Stimulated activated effector memory CD8-positive, alpha-beta T cell treated with anti-CD3 and anti-CD28 coated beads, Interleukin-12 subunit alpha, Interleukin-12 subunit beta, amount 100 ng/mL, for 72 hours (primary cell): ENCODE results near the gene TMEM135.
"Not testable (repeated sequence)": the region's sequence is repeated elsewhere in the genome, so short reads cannot be mapped to it uniquely, and the experiment has no call there.

ENCODE experiments used
- ATAC-seq: fragments of 150-1000 bp; cut with Tn5 transposase; 2 replicates; pipeline ENCODE4 v1.10.0; 2021
- DNase-seq, 2 donors: peaks; one replicate each; pipeline ENCODE4 v3.0.0; 2021 to 2022; ENCODE audit warnings: low spot score in 2 of 2
- H3K27ac Mint-ChIP-seq: one replicate; pipeline ENCODE4 v1.8.0; 2022; ENCODE audit warnings: mild to moderate bottlenecking, mixed read lengths
- H3K36me3 Mint-ChIP-seq: one replicate; pipeline ENCODE4 v1.8.0; 2022; ENCODE audit warnings: mild to moderate bottlenecking, mixed read lengths
- H3K4me1 Mint-ChIP-seq: one replicate; pipeline ENCODE4 v1.8.0; 2022; ENCODE audit warnings: mixed read lengths
- H3K4me3 Mint-ChIP-seq: one replicate; pipeline ENCODE4 v1.8.0; 2022; ENCODE audit warnings: mild to moderate bottlenecking, mixed read lengths
- H3K9me3 Mint-ChIP-seq: one replicate; pipeline ENCODE4 v1.8.0; 2022; ENCODE audit warnings: mixed read lengths

TMEM135 gene

GRCh38 chr11:87256694-87257340 lies 219.1 kb downstream of the TMEM135 start:
- Mint-ChIP-seq H3K9me3 (peaks cover 3% of the 10 kb centered on the region), H3K4me3 (no peak overlapping the region), H3K4me1 (peaks cover 5% of the 10 kb centered on the region), H3K27ac (no peak overlapping the region), H3K36me3 (peaks cover 4% of the 10 kb centered on the region)
- no peak for DNase-seq
- ATAC-seq, result no peak

GRCh38 chr11:87258171-87258833 lies 220.6 kb downstream of the TMEM135 start:
- Mint-ChIP-seq H3K9me3 (no peaks in the 10 kb centered on the region), H3K4me3 (no peak overlapping the region), H3K4me1 (no peaks in the 10 kb centered on the region), H3K36me3 (peaks cover 4% of the 10 kb centered on the region), H3K27ac (peak overlapping the region; percentile 40)
- no peak for ATAC-seq
- no peak for DNase-seq

- DNase-seq (no peak), ATAC-seq (no peak)
- no peaks in the 10 kb centered on the region for H3K4me1 Mint-ChIP-seq
- H3K27ac Mint-ChIP-seq, result no peak overlapping the region
- peaks cover 4% of the 10 kb centered on the region for H3K36me3 Mint-ChIP-seq
- H3K9me3 Mint-ChIP-seq, result no peaks in the 10 kb centered on the region
- no peak overlapping the region for H3K4me3 Mint-ChIP-seq
Observed at GRCh38 chr11:87259736-87260135, 222.0 kb downstream of the TMEM135 start.

- peaks cover 4% of the 10 kb centered on the region for H3K36me3 Mint-ChIP-seq
- ATAC-seq, result no peak
- DNase-seq, result no peak
- H3K9me3 Mint-ChIP-seq, result no peaks in the 10 kb centered on the region
- H3K27ac Mint-ChIP-seq, result no peak overlapping the region
- no peaks in the 10 kb centered on the region for H3K4me1 Mint-ChIP-seq
- no peak overlapping the region for H3K4me3 Mint-ChIP-seq
Observed at GRCh38 chr11:87260811-87261210, 223.1 kb downstream of the TMEM135 start.

- H3K27ac Mint-ChIP-seq, result no peak overlapping the region
Observed at GRCh38 chr11:87263264-87263838, 225.6 kb downstream of the TMEM135 start.

GRCh38 chr11:87263979-87264378 lies 226.2 kb downstream of the TMEM135 start:
- H3K36me3 Mint-ChIP-seq, result peaks cover 4% of the 10 kb centered on the region
- H3K27ac Mint-ChIP-seq, result no peak overlapping the region
- DNase-seq (no peak), ATAC-seq (no peak)
- no peaks in the 10 kb centered on the region for H3K9me3 Mint-ChIP-seq
- H3K4me1 Mint-ChIP-seq, result no peaks in the 10 kb centered on the region
- H3K4me3 Mint-ChIP-seq, result no peak overlapping the region

More at GRCh38 chr11:87263264-87263838, 225.6 kb downstream of the TMEM135 start:
- ATAC-seq (no peak), DNase-seq (no peak)
- no peak overlapping the region for H3K4me3 Mint-ChIP-seq
- peaks cover 4% of the 10 kb centered on the region for H3K36me3 Mint-ChIP-seq
- H3K4me1 Mint-ChIP-seq, result no peaks in the 10 kb centered on the region
- H3K9me3 Mint-ChIP-seq, result no peaks in the 10 kb centered on the region

- DNase-seq, result no peak
- no peak for ATAC-seq
- Mint-ChIP-seq H3K4me3 (no peak overlapping the region), H3K27ac (no peak overlapping the region), H3K36me3 (no peaks in the 10 kb centered on the region), H3K4me1 (no peaks in the 10 kb centered on the region), H3K9me3 (no peaks in the 10 kb centered on the region)
Observed at GRCh38 chr11:87265132-87265531, 227.4 kb downstream of the TMEM135 start.

GRCh38 chr11:87265979-87266378 lies 228.2 kb downstream of the TMEM135 start:
- ATAC-seq, result no peak

GRCh38 chr11:87266751-87267150 lies 229.0 kb downstream of the TMEM135 start:
- Mint-ChIP-seq H3K27ac (no peak overlapping the region), H3K36me3 (no peaks in the 10 kb centered on the region), H3K4me3 (no peak overlapping the region), H3K9me3 (no peaks in the 10 kb centered on the region), H3K4me1 (no peaks in the 10 kb centered on the region)
- DNase-seq (no peak), ATAC-seq (no peak)

More at GRCh38 chr11:87265979-87266378, 228.2 kb downstream of the TMEM135 start:
- Mint-ChIP-seq H3K4me1 (no peaks in the 10 kb centered on the region), H3K4me3 (no peak overlapping the region), H3K36me3 (no peaks in the 10 kb centered on the region), H3K9me3 (no peaks in the 10 kb centered on the region), H3K27ac (no peak overlapping the region)
- DNase-seq, result no peak

GRCh38 chr11:87271951-87272350 lies 234.2 kb downstream of the TMEM135 start:
- not testable (repeated sequence) for H3K36me3 Mint-ChIP-seq, H3K9me3 Mint-ChIP-seq

GRCh38 chr11:87275176-87275575 lies 237.4 kb downstream of the TMEM135 start:
- Mint-ChIP-seq H3K4me1 (no peaks in the 10 kb centered on the region), H3K27ac (no peak overlapping the region), H3K36me3 (no peaks in the 10 kb centered on the region), H3K9me3 (no peaks in the 10 kb centered on the region), H3K4me3 (no peak overlapping the region)
- no peak for ATAC-seq
- no peak for DNase-seq

More at GRCh38 chr11:87271951-87272350, 234.2 kb downstream of the TMEM135 start:
- not testable (repeated sequence) for DNase-seq, H3K4me1 Mint-ChIP-seq, H3K27ac Mint-ChIP-seq, ATAC-seq, H3K4me3 Mint-ChIP-seq

GRCh38 chr11:87280143-87280542 lies 242.4 kb downstream of the TMEM135 start:
- ATAC-seq, result no peak
- no peak for DNase-seq
- Mint-ChIP-seq H3K27ac (no peak overlapping the region), H3K36me3 (no peaks in the 10 kb centered on the region), H3K9me3 (no peaks in the 10 kb centered on the region), H3K4me3 (no peak overlapping the region), H3K4me1 (no peaks in the 10 kb centered on the region)

GRCh38 chr11:87281496-87281895 lies 243.8 kb downstream of the TMEM135 start:
- no peaks in the 10 kb centered on the region for H3K36me3 Mint-ChIP-seq
- no peaks in the 10 kb centered on the region for H3K4me1 Mint-ChIP-seq
- ATAC-seq, result no peak
- H3K4me3 Mint-ChIP-seq, result no peak overlapping the region
- DNase-seq, result no peak
- H3K27ac Mint-ChIP-seq, result no peak overlapping the region
- H3K9me3 Mint-ChIP-seq, result no peaks in the 10 kb centered on the region

GRCh38 chr11:87284306-87284705 lies 246.6 kb downstream of the TMEM135 start:
- no peaks in the 10 kb centered on the region for H3K36me3 Mint-ChIP-seq

GRCh38 chr11:87285674-87286073 lies 247.9 kb downstream of the TMEM135 start:
- H3K36me3 Mint-ChIP-seq, ATAC-seq: not testable (repeated sequence)

More at GRCh38 chr11:87284306-87284705, 246.6 kb downstream of the TMEM135 start:
- ATAC-seq (no peak), DNase-seq (no peak)
- H3K4me1 Mint-ChIP-seq, result no peaks in the 10 kb centered on the region
- H3K27ac Mint-ChIP-seq, result no peak overlapping the region
- no peaks in the 10 kb centered on the region for H3K9me3 Mint-ChIP-seq
- H3K4me3 Mint-ChIP-seq, result no peak overlapping the region

GRCh38 chr11:87286338-87286737 lies 248.6 kb downstream of the TMEM135 start:
- DNase-seq (no peak), ATAC-seq (no peak)
- Mint-ChIP-seq H3K4me3 (no peak overlapping the region), H3K9me3 (no peaks in the 10 kb centered on the region), H3K36me3 (no peaks in the 10 kb centered on the region), H3K27ac (no peak overlapping the region), H3K4me1 (no peaks in the 10 kb centered on the region)

More at GRCh38 chr11:87285674-87286073, 247.9 kb downstream of the TMEM135 start:
- not testable (repeated sequence) for DNase-seq, H3K9me3 Mint-ChIP-seq, H3K4me3 Mint-ChIP-seq, H3K4me1 Mint-ChIP-seq, H3K27ac Mint-ChIP-seq
